Activated CD8-positive, alpha-beta T cell treated with anti-CD3 and anti-CD28 coated beads for 36 hours (primary cell): ENCODE results near the gene GNAS. TPM values are rescaled to one million over a fixed set of nuclear protein-coding genes. Genes with fewer than 3 reads are reported as not detected.

Experiments used
- ATAC-seq: fragments of 200-7000 bp; cut with Tn5 transposase; one replicate; pipeline ENCODE4 v1.10.0; 2021; ENCODE audit warnings: mild to moderate bottlenecking, moderate library complexity
- CTCF ChIA-PET: fragments of 350-600 bp; sonication (Branson Sonifier 250); formaldehyde crosslinking; loops from one replicate; lab custom pipeline; 2021; ENCODE audit warnings: antibody characterized with exemption; lab: Charles Lee
- POLR2A ChIA-PET: fragments of 350-600 bp; sonication (Branson Sonifier 250); formaldehyde crosslinking; loops from one replicate; lab custom pipeline; 2021; ENCODE audit warnings: antibody characterized with exemption; lab: Charles Lee
- DNase-seq: peaks from one replicate; pipeline ENCODE4 v3.0.0-alpha.2; 2020
- H3K27ac Mint-ChIP-seq: one replicate; pipeline ENCODE4 v1.8.0; 2021; ENCODE audit warnings: mild to moderate bottlenecking, mixed read lengths
- H3K27me3 Mint-ChIP-seq: one replicate; pipeline ENCODE4 v1.8.0; 2021; ENCODE audit warnings: mixed read lengths
- H3K36me3 Mint-ChIP-seq: one replicate; pipeline ENCODE4 v1.8.0; 2021; ENCODE audit warnings: low read depth, mixed read lengths
- H3K4me1 Mint-ChIP-seq: one replicate; pipeline ENCODE4 v1.8.0; 2021; ENCODE audit warnings: low read depth, mixed read lengths
- H3K4me3 Mint-ChIP-seq: one replicate; pipeline ENCODE4 v1.8.0; 2021; ENCODE audit warnings: mild to moderate bottlenecking, moderate library complexity, mixed read lengths
- H3K9me3 Mint-ChIP-seq: one replicate; pipeline ENCODE4 v1.8.0; 2021; ENCODE audit warnings: mixed read lengths
- intact Hi-C: fragments of 100-400 bp; cut with micrococcal nuclease; formaldehyde crosslinking; loops from one replicate; pipeline ENCODE4 v1.10.0; 2022
- total RNA-seq, 2 experiments: library from RNA; stranded (reverse); gene quantifications; one replicate each; pipeline ENCODE4 v1.2.3, GENCODE V29; 2021
- TF ChIP-seq, protein P1 (sequence below): fragments of 200-600 bp; IDR thresholded peaks from one replicate; pipeline ENCODE4 v1.8.0; 2022; ENCODE audit warnings: antibody characterized with exemption, mild to moderate bottlenecking

GNAS gene
- total RNA-seq, 2 experiments from 2014 or later, result 703 to 723 TPM

DNA sequence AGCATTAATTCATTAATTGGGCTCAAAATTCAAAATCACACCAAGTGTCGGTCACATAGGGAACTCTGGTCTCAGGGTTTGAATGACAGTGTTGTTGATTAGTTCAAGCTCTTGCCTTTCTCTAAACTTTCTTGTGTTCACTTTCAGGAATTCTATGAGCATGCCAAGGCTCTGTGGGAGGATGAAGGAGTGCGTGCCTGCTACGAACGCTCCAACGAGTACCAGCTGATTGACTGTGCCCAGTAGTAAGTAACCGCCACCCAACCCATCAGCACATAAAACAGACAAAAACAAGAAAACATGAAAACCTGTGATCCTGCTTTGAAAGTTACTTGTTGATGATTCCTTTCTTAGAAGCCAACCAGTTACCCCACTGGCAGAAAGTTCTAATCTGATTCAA lies 52.7 kb downstream of the GNAS start:
- Mint-ChIP-seq H3K36me3 (peaks cover 74% of the 10 kb centered on the region), H3K9me3 (no peaks in the 10 kb centered on the region), H3K4me3 (no peak overlapping the region), H3K27me3 (no peaks in the 10 kb centered on the region), H3K27ac (peak overlapping the region; percentile 52), H3K4me1 (peaks cover 65% of the 10 kb centered on the region)
- intact Hi-C loops, result no loop called here
- ChIA-PET CTCF (interaction anchor here (1.6 kb wide), 1 partner anchor 182 kb away, joined by 3 read pairs; no protein-coding TSS in a partner anchor), POLR2A (interaction anchor here (0.7 to 0.9 kb wide), 2 partner anchors 127 to 317 kb away, joined by 3 read pairs; partner anchors contain the start of gene ATP5F1E)
- DNase-seq (no peak), ATAC-seq (no peak)
- TF ChIP-seq, protein P1, sequence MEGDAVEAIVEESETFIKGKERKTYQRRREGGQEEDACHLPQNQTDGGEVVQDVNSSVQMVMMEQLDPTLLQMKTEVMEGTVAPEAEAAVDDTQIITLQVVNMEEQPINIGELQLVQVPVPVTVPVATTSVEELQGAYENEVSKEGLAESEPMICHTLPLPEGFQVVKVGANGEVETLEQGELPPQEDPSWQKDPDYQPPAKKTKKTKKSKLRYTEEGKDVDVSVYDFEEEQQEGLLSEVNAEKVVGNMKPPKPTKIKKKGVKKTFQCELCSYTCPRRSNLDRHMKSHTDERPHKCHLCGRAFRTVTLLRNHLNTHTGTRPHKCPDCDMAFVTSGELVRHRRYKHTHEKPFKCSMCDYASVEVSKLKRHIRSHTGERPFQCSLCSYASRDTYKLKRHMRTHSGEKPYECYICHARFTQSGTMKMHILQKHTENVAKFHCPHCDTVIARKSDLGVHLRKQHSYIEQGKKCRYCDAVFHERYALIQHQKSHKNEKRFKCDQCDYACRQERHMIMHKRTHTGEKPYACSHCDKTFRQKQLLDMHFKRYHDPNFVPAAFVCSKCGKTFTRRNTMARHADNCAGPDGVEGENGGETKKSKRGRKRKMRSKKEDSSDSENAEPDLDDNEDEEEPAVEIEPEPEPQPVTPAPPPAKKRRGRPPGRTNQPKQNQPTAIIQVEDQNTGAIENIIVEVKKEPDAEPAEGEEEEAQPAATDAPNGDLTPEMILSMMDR, result no peak

DNA sequence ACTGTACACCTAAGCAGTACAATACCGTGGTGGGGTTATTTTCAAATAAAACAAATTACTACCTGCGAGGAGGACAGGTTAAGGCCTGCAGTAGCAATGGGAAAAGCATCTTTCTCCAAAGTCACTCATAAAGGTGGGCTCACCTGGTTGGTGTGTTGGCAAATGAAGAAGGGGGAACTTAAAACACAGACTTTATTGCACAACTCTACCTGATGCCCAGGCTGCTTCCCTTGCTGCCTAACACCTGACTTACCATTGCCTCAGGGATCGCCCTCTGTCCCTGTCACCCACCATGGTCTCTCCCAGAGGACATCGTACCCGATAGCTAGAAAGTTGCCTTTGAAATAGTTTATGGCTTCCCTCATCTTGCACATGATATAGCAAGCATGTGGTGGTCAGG lies 53.6 kb downstream of the GNAS start:
- ATAC-seq (no peak), DNase-seq (no peak)
- H3K36me3 Mint-ChIP-seq, result peaks cover 80% of the 10 kb centered on the region
- ChIA-PET POLR2A (interaction anchor here (0.7 to 1.1 kb wide), 2 partner anchors 125 to 316 kb away, joined by 3 to 6 read pairs; no protein-coding TSS in a partner anchor), CTCF (interaction anchor here (0.9 kb wide), 1 partner anchor 16 kb away, joined by 3 read pairs; no protein-coding TSS in a partner anchor)
- H3K27ac Mint-ChIP-seq, result peak overlapping the region; percentile 65
- TF ChIP-seq, protein P1, result no peak
- intact Hi-C loops, result no loop called here
- no peaks in the 10 kb centered on the region for H3K27me3 Mint-ChIP-seq
- no peak overlapping the region for H3K4me3 Mint-ChIP-seq
- H3K9me3 Mint-ChIP-seq, result no peaks in the 10 kb centered on the region
- peaks cover 68% of the 10 kb centered on the region for H3K4me1 Mint-ChIP-seq

DNA sequence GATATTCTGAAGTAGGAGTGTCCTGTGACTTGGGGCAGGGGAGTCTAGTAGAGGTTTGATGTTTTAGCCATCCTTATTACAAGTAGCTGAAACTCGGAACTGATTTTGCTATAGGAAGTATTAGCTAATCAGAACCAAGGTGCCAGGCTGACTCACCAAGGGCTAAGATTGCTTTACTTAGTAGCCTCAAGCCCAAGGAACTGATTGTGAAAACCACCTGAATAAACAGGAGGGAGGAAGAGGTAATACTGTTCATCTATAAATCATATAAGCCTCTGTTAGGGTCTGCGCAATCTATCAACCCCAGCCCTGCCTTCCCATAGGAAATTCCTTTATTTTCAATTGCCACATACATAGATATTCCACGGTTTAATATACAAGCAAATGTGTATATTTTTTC lies 54.4 kb downstream of the GNAS start:
- Mint-ChIP-seq H3K9me3 (no peaks in the 10 kb centered on the region), H3K4me3 (peak overlapping the region; percentile 57), H3K4me1 (peaks cover 74% of the 10 kb centered on the region), H3K27me3 (no peaks in the 10 kb centered on the region), H3K27ac (peak overlapping the region; percentile 93), H3K36me3 (peaks cover 85% of the 10 kb centered on the region)
- intact Hi-C loops, result no loop called here
- CTCF ChIA-PET, result interaction anchor here (0.8 to 1.5 kb wide), 6 partner anchors 9 to 672 kb away, joined by 3 to 4 read pairs (median 3); no protein-coding TSS in a partner anchor
- DNase-seq (peak; percentile 22), ATAC-seq (peak; percentile 57)
- POLR2A ChIA-PET, result interaction anchor here (1.0 to 1.3 kb wide), 5 partner anchors 9 to 125 kb away, joined by 3 to 6 read pairs (median 5); no protein-coding TSS in a partner anchor
- TF ChIP-seq, protein P1, result no peak

DNA sequence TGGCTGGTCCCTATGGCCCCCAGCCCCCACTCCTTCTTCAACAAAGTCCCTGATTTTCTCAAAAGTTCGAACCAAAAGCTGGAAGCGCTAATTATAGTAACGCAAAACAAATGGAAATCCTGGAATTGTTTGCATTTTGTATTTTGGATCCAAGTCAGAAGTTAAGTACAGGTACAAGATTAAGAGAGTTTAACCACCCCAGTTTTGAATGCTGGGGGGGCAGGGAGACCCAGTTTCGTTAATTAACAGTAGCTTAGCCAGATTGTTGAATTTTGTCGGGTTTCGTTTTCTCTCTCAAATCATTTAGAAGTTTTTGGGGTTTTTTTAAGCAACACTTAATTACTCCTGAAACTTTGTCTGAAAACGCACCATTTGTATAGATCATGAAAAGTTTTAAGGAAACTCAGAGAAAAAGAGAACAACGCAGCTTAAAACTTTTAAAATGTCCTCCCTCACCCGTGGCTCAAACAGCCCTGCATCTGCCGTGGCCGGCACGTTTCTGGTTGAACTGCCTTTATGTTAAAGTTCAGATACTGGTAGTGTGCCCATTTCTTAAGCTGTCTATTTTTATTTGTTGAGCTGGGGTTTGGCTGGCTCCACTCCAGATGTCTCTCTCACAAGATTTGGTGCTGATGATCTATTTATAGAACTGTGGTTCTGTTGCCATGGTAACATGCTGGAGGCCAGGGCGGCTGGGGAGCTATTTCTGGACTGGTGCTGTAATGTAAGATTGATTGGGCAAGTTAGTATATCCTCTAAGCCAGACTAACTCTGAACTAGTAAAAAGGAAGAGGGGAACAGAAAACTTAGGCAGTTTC lies 55.0 kb downstream of the GNAS start:
- TF ChIP-seq, protein P1, result no peak
- intact Hi-C loops, result no loop called here
- Mint-ChIP-seq H3K36me3 (peaks cover 80% of the 10 kb centered on the region), H3K27me3 (no peaks in the 10 kb centered on the region), H3K27ac (peak overlapping the region; percentile 93), H3K9me3 (no peaks in the 10 kb centered on the region), H3K4me3 (peak overlapping the region; percentile 57), H3K4me1 (peaks cover 75% of the 10 kb centered on the region)
- CTCF ChIA-PET, result interaction anchor here (0.8 to 1.5 kb wide), 5 partner anchors 10 to 673 kb away, joined by 3 to 4 read pairs (median 3); no protein-coding TSS in a partner anchor
- ATAC-seq (peak; percentile 76), DNase-seq (peak; percentile 77)
- POLR2A ChIA-PET, result interaction anchor here (1.0 to 1.3 kb wide), 6 partner anchors 9 to 102 kb away, joined by 3 to 6 read pairs (median 4); no protein-coding TSS in a partner anchor
